ENCODE data around the gene SSNA1.

SSNA1 gene

GRCh38 chr9:137217276-137218211, 29.1 kb downstream of the SSNA1 start:
- no peak overlapping the region for H3K4me3 ChIP-seq (ENCODE audit: low read length)
- no peak for TF ChIP-seq ZNF274 (IDR thresholded peaks at IDR 0.05; ENCODE audit: low read depth, low read length)

- TF ChIP-seq ZNF274 (IDR thresholded peaks at IDR 0.05; ENCODE audit: low read depth, low read length): no peak
- no peak overlapping the region for H3K4me3 ChIP-seq (ENCODE audit: low read length)
Observed at GRCh38 chr9:137218212-137218753, 29.8 kb downstream of the SSNA1 start.

- TF ChIP-seq ZNF274 (IDR thresholded peaks at IDR 0.05; ENCODE audit: low read depth, low read length): no peak
- H3K4me3 ChIP-seq (ENCODE audit: low read length): no peak overlapping the region
Observed at GRCh38 chr9:137218754-137219271, 30.3 kb downstream of the SSNA1 start.

- TF ChIP-seq ZNF274 (IDR thresholded peaks at IDR 0.05; ENCODE audit: low read depth, low read length): no peak
- H3K4me3 ChIP-seq (ENCODE audit: low read length): no peak overlapping the region
Observed at GRCh38 chr9:137219757-137220316, 31.4 kb downstream of the SSNA1 start.

GRCh38 chr9:137220317-137221094, 32.0 kb downstream of the SSNA1 start:
- no peak for TF ChIP-seq ZNF274 (IDR thresholded peaks at IDR 0.05; ENCODE audit: low read depth, low read length)
- H3K4me3 ChIP-seq (ENCODE audit: low read length): no peak overlapping the region

- no peak overlapping the region for H3K4me3 ChIP-seq (ENCODE audit: low read length)
- no peak for TF ChIP-seq ZNF274 (IDR thresholded peaks at IDR 0.05; ENCODE audit: low read depth, low read length)
Observed at GRCh38 chr9:137221095-137221505, 32.6 kb downstream of the SSNA1 start.

- no peak for TF ChIP-seq ZNF274 (IDR thresholded peaks at IDR 0.05; ENCODE audit: low read depth, low read length)
Observed at GRCh38 chr9:137221506-137222111, 33.1 kb downstream of the SSNA1 start.

GRCh38 chr9:137222190-137223077, 34.0 kb downstream of the SSNA1 start, which contains the start of gene RNF208:
Gene RNF208, minus strand, starts transcription at chr9:137222240. Its CDS starts 1,028 bp downstream, at chr9:137221212.
- TF ChIP-seq ZNF274 (IDR thresholded peaks at IDR 0.05; ENCODE audit: low read depth, low read length): no peak

More at GRCh38 chr9:137221506-137222111, 33.1 kb downstream of the SSNA1 start:
- H3K4me3 ChIP-seq (ENCODE audit: low read length): no peak overlapping the region; the same call in 1 of the 2 replicates

GRCh38 chr9:137223078-137223970, 34.8 kb downstream of the SSNA1 start:
- peak overlapping the region; percentile 94 for H3K4me3 ChIP-seq (ENCODE audit: low read length)
- TF ChIP-seq ZNF274 (IDR thresholded peaks at IDR 0.05; ENCODE audit: low read depth, low read length): no peak

More at GRCh38 chr9:137222190-137223077, 34.0 kb downstream of the SSNA1 start, which contains the start of gene RNF208:
- peak within 1 kb of the TSS; percentile 48; the same call in 1 of the 2 replicates for H3K4me3 ChIP-seq (ENCODE audit: low read length)

GRCh38 chr9:137224830-137225694, 36.6 kb downstream of the SSNA1 start, which contains the start of gene CYSRT1:
Gene CYSRT1, plus strand, starts transcription at chr9:137225174. Its CDS starts 448 bp downstream, at chr9:137225622.
- peak within 1 kb of the TSS; percentile 94 for H3K4me3 ChIP-seq (ENCODE audit: low read length)
- TF ChIP-seq ZNF274 (IDR thresholded peaks at IDR 0.05; ENCODE audit: low read depth, low read length): no peak
